Vagina (tissue), 2 donors: ENCODE measurements around the gene ANKRD42.

ENCODE experiments used
- POLR2A ChIP-seq, 2 donors: fragments of 450-650 bp; IDR thresholded peaks; one replicate each; pipeline ENCODE4 v1.6.1; 2017; ENCODE audit warnings: antibody characterized with exemption in 2 of 2, mild to moderate bottlenecking in 2 of 2, moderate library complexity in 2 of 2
- TF ChIP-seq, protein P1 (sequence below), 3 experiments: fragments of 450-650 bp in 2 of 3; fragments of 200-600 bp in 1 of 3; sonication (generic) in 1 of 3; IDR thresholded peaks; one replicate each; pipeline ENCODE4 v1.5.1; 2017 to 2019; ENCODE audit warnings: antibody characterized with exemption in 3 of 3, mild to moderate bottlenecking in 2 of 3, moderate library complexity in 2 of 3

DNA sequence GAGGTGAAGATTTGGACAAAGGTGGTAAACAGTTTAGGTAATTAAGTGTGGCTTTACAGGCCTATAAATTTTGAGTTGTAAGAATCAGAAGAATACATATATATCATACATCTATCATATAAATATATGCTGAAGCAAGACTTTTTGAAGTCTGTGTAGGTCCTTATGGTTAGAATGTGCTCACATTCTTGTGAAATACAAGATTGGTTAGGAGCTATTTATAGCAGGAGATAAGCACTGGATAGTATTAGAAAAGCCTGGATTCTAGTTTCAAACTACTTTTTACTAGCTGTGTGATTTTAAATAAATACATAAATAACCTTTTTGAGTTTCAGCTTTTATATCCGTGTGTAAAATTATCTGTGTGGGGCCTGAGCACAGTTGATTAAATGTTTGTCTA is 42.3 kb downstream of the ANKRD42 start:
- TF ChIP-seq POLR2A (IDR thresholded peaks at IDR 0.05): no peak
- TF ChIP-seq, protein P1, sequence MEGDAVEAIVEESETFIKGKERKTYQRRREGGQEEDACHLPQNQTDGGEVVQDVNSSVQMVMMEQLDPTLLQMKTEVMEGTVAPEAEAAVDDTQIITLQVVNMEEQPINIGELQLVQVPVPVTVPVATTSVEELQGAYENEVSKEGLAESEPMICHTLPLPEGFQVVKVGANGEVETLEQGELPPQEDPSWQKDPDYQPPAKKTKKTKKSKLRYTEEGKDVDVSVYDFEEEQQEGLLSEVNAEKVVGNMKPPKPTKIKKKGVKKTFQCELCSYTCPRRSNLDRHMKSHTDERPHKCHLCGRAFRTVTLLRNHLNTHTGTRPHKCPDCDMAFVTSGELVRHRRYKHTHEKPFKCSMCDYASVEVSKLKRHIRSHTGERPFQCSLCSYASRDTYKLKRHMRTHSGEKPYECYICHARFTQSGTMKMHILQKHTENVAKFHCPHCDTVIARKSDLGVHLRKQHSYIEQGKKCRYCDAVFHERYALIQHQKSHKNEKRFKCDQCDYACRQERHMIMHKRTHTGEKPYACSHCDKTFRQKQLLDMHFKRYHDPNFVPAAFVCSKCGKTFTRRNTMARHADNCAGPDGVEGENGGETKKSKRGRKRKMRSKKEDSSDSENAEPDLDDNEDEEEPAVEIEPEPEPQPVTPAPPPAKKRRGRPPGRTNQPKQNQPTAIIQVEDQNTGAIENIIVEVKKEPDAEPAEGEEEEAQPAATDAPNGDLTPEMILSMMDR (IDR thresholded peaks at IDR 0.05): no peak
